Measurements from ENCODE around the gene EIF2S2. TPM values are rescaled to one million over a fixed set of nuclear protein-coding genes. Genes with fewer than 3 reads are reported as not detected.

EIF2S2 gene
- total and polyA plus RNA-seq, 2 donors (not counting 1 experiment from before 2014, with no cell fraction given) = 11.3 to 26.4 TPM

GRCh38 chr20:34104059-34104458, 8.0 kb downstream of the EIF2S2 start:
- H3K27me3 Mint-ChIP-seq = no peaks in the 10 kb centered on the region
- Histone ChIP-seq H3K4me3 (ENCODE audit: control extremely low read depth in 1 of 5, extremely low read depth in 1 of 5, insufficient read depth in 1 of 5, low read depth in 2 of 5, low read length in 4 of 5) (no peak overlapping the region), H3K9me3 (ENCODE audit: control extremely low read depth in 1 of 3, control insufficient read depth in 2 of 3, insufficient read depth in 1 of 3, low read length in 2 of 3) (no peaks in the 10 kb centered on the region), H4K20me1 (ENCODE audit: control insufficient read depth, insufficient read depth, low read length, poor library complexity, severe bottlenecking) (peaks cover 69% of the 10 kb centered on the region), H2AFZ (ENCODE audit: insufficient read depth, low read depth, low read length, poor library complexity, severe bottlenecking) (no peak overlapping the region), H3K4me2 (replicated peaks; ENCODE audit: low read depth, low read length, poor library complexity, severe bottlenecking) (no peak overlapping the region), H3K27ac (ENCODE audit: low read length in 2 of 2) (peak overlapping the region in 1 of 2 donors; percentile 34), H3K27me3 (replicated peaks in 1 of 4; ENCODE audit: control extremely low read depth in 1 of 4, control insufficient read depth in 3 of 4, insufficient read depth in 4 of 4, low read length in 3 of 4) (no peaks in the 10 kb centered on the region), H3K9ac (ENCODE audit: low read length) (no peak overlapping the region), H3K79me2 (ENCODE audit: control insufficient read depth, insufficient read depth, low read length) (peaks cover 65% of the 10 kb centered on the region), H3K4me1 (ENCODE audit: control insufficient read depth in 2 of 2, insufficient read depth in 2 of 2, low read length in 2 of 2) (peaks cover 6 to 14% of the 10 kb centered on the region in 2 donors), H3K36me3 (replicated peaks in 1 of 2; ENCODE audit: control extremely low read depth in 1 of 2, control insufficient read depth in 1 of 2, extremely low read depth in 1 of 2, insufficient read depth in 2 of 2, low read length in 1 of 2) (peaks cover 6 to 74% of the 10 kb centered on the region in 2 experiments)
- CTCF ChIA-PET = interaction anchor here (0.6 to 1.0 kb wide), 3 partner anchors 9 to 229 kb away, joined by 3 read pairs; no protein-coding TSS in a partner anchor
- no peak overlapping the region for H3K27ac Mint-ChIP-seq
- ATAC-seq (ENCODE audit: low read depth) = no peak
- H3K9me3 Mint-ChIP-seq (ENCODE audit: insufficient read depth) = no peaks in the 10 kb centered on the region
- POLR2A ChIA-PET = no interaction called here
- no peak for TF ChIP-seq CTCF (IDR thresholded peaks at IDR 0.05)
- TF ChIP-seq EZH2 (IDR thresholded peaks at IDR 0.05; ENCODE audit: borderline replicate concordance, insufficient read depth, low read depth, low read length, poor library complexity, severe bottlenecking) = no peak
- DNase-seq = no peak
- H3K4me1 Mint-ChIP-seq = peaks cover 35% of the 10 kb centered on the region
- intact Hi-C loops (cut with micrococcal nuclease) = no loop called here
- 35% methylated on average over 2 of the region's 3 CpGs for WGBS (ENCODE audit: insufficient coverage)
- H3K4me3 Mint-ChIP-seq = no peak overlapping the region

GRCh38 chr20:34102342-34102741, 9.7 kb downstream of the EIF2S2 start:
- peaks cover 6 to 76% of the 10 kb centered on the region in 2 experiments for H3K36me3 ChIP-seq (replicated peaks in 1 of 2; ENCODE audit: control extremely low read depth in 1 of 2, control insufficient read depth in 1 of 2, extremely low read depth in 1 of 2, insufficient read depth in 2 of 2, low read length in 1 of 2)
- H3K27me3 ChIP-seq (replicated peaks in 1 of 4; ENCODE audit: control extremely low read depth in 1 of 4, control insufficient read depth in 3 of 4, insufficient read depth in 4 of 4, low read length in 3 of 4) = no peaks in the 10 kb centered on the region
- ChIA-PET CTCF (interaction anchor here (0.8 kb wide), 1 partner anchor 21 kb away, joined by 3 read pairs; no protein-coding TSS in a partner anchor), POLR2A (no interaction called here)
- peaks cover 52% of the 10 kb centered on the region for H4K20me1 ChIP-seq (ENCODE audit: control insufficient read depth, insufficient read depth, low read length, poor library complexity, severe bottlenecking)
- peaks cover 51% of the 10 kb centered on the region for H3K79me2 ChIP-seq (ENCODE audit: control insufficient read depth, insufficient read depth, low read length)
- intact Hi-C loops (cut with micrococcal nuclease) = no loop called here
- H2AFZ ChIP-seq (ENCODE audit: insufficient read depth, low read depth, low read length, poor library complexity, severe bottlenecking) = no peak overlapping the region
- Mint-ChIP-seq H3K9me3 (ENCODE audit: insufficient read depth) (no peaks in the 10 kb centered on the region), H3K4me1 (peaks cover 19% of the 10 kb centered on the region), H3K27me3 (no peaks in the 10 kb centered on the region), H3K27ac (no peak overlapping the region), H3K4me3 (no peak overlapping the region)
- WGBS (ENCODE audit: insufficient coverage) = no CpG with 5 or more reads among the region's 2 CpGs
- peaks cover 5 to 6% of the 10 kb centered on the region in 2 donors for H3K4me1 ChIP-seq (ENCODE audit: control insufficient read depth in 2 of 2, insufficient read depth in 2 of 2, low read length in 2 of 2)
- ATAC-seq (ENCODE audit: low read depth) = no peak
- no peak overlapping the region for H3K4me3 ChIP-seq (ENCODE audit: control extremely low read depth in 1 of 5, extremely low read depth in 1 of 5, insufficient read depth in 1 of 5, low read depth in 2 of 5, low read length in 4 of 5)
- H3K9ac ChIP-seq (ENCODE audit: low read length) = no peak overlapping the region
- no peaks in the 10 kb centered on the region for H3K9me3 ChIP-seq (ENCODE audit: control extremely low read depth in 1 of 3, control insufficient read depth in 2 of 3, insufficient read depth in 1 of 3, low read length in 2 of 3)
- DNase-seq = no peak
- no peak overlapping the region for H3K4me2 ChIP-seq (replicated peaks; ENCODE audit: low read depth, low read length, poor library complexity, severe bottlenecking)
- H3K27ac ChIP-seq (ENCODE audit: low read length in 2 of 2) = no peak overlapping the region
- TF ChIP-seq EZH2 (IDR thresholded peaks at IDR 0.05; ENCODE audit: borderline replicate concordance, insufficient read depth, low read depth, low read length, poor library complexity, severe bottlenecking) (no peak), CTCF (IDR thresholded peaks at IDR 0.05) (no peak)
